Left renal cortex interstitium (tissue), 4 donors: ENCODE data around the gene TNFRSF14. TPM values are rescaled to one million over a fixed set of nuclear protein-coding genes. Genes with fewer than 3 reads are reported as not detected.

Experiments
- DNase-seq, 4 donors: peaks; one replicate each; pipeline ENCODE4 v3.0.0-alpha.2; 2013; ENCODE audit warnings: low read depth in 4 of 4, low spot score in 2 of 4, missing footprints in 1 of 4
- polyA plus RNA-seq, 4 donors: library from polyadenylated mRNA; unstranded; fragments of 120-200 nt; gene quantifications; one replicate each; pipeline ENCODE4 v1.2.1, GENCODE V29; 2013; ENCODE audit not compliant: insufficient read length in 4 of 4

Gene TNFRSF14
- polyA plus RNA-seq = 10 to 100 TPM; 20.4 to 27.7 (median 22.5) TPM

GRCh38 chr1:2556277-2556677 is at the start of gene TNFRSF14:
Gene TNFRSF14, plus strand, starts transcription at chr1:2556371. Its CDS starts 294 bp downstream, at chr1:2556665.
- no peak for DNase-seq

GRCh38 chr1:2506901-2507565 is 49.1 kb upstream of the TNFRSF14 start:
- DNase-seq = no peak

GRCh38 chr1:2507744-2508155 is 48.4 kb upstream of the TNFRSF14 start:
- no peak for DNase-seq

- DNase-seq = no peak
Measured at GRCh38 chr1:2508180-2508579, 48.0 kb upstream of the TNFRSF14 start.

- no peak for DNase-seq
Measured at GRCh38 chr1:2508751-2509150, 47.4 kb upstream of the TNFRSF14 start.

GRCh38 chr1:2509589-2509988 is 46.6 kb upstream of the TNFRSF14 start:
- no peak for DNase-seq

GRCh38 chr1:2510366-2511155 is 45.6 kb upstream of the TNFRSF14 start:
- DNase-seq = no peak

- no peak for DNase-seq
Measured at GRCh38 chr1:2512862-2513421, 43.2 kb upstream of the TNFRSF14 start.

- DNase-seq = no peak
Measured at GRCh38 chr1:2513939-2514652, 42.1 kb upstream of the TNFRSF14 start.

GRCh38 chr1:2514863-2515762 is 41.1 kb upstream of the TNFRSF14 start:
- no peak for DNase-seq

- DNase-seq = no peak
Measured at GRCh38 chr1:2515763-2516080, 40.4 kb upstream of the TNFRSF14 start.

GRCh38 chr1:2516124-2516523 is 40.0 kb upstream of the TNFRSF14 start:
- DNase-seq = no peak

- DNase-seq = no peak
Measured at GRCh38 chr1:2516946-2517345, 39.2 kb upstream of the TNFRSF14 start.

GRCh38 chr1:2517966-2518365 is 38.2 kb upstream of the TNFRSF14 start:
- no peak for DNase-seq

GRCh38 chr1:2518528-2518927 is 37.6 kb upstream of the TNFRSF14 start:
- no peak for DNase-seq

- no peak for DNase-seq
Measured at GRCh38 chr1:2519029-2519685, 37.0 kb upstream of the TNFRSF14 start.

GRCh38 chr1:2519729-2520128 is 36.4 kb upstream of the TNFRSF14 start:
- DNase-seq = no peak

- no peak for DNase-seq
Measured at GRCh38 chr1:2520206-2520605, 36.0 kb upstream of the TNFRSF14 start.

GRCh38 chr1:2520806-2521205 is 35.4 kb upstream of the TNFRSF14 start:
- no peak for DNase-seq

- no peak for DNase-seq
Measured at GRCh38 chr1:2522230-2522629, 33.9 kb upstream of the TNFRSF14 start.
